ENCODE data around the gene PGAM5. TPM values are rescaled to one million over a fixed set of nuclear protein-coding genes. Genes with fewer than 3 reads are reported as not detected.

Gene PGAM5
- total and polyA plus RNA-seq, 9 of the 15 experiments (the other 6 are each of a cell fraction or from before 2014, with no cell fraction given): 7.4 to 121 (median 69.5) TPM

GRCh38 chr12:132761921-132762583 lies 51.4 kb downstream of the PGAM5 start (continued):
- TF ChIP-seq ZBTB34 (CRISPR knock-in tag; IDR thresholded peaks at IDR 0.05) (no peak), ZNF507 (tag; conservative IDR thresholded peaks at IDR 0.05) (no peak), STAT5B (CRISPR knock-in tag; IDR thresholded peaks at IDR 0.05) (no peak), THRAP3 (IDR thresholded peaks at IDR 0.05; ENCODE audit: borderline replicate concordance) (no peak), XRCC3 (IDR thresholded peaks at IDR 0.05) (no peak), RFX5 (IDR thresholded peaks at IDR 0.05; ENCODE audit: low read depth, low read length) (no peak), BRF1 (IDR thresholded peaks at IDR 0.05; ENCODE audit: borderline replicate concordance, extremely low read depth, insufficient read length) (no peak), GABPB1 (CRISPR knock-in tag; IDR thresholded peaks at IDR 0.05) (no peak; the same call in 1 of the 2 replicates), SMARCA4 (IDR thresholded peaks at IDR 0.05) (peak; percentile 51), E2F5 (CRISPR knock-in tag; IDR thresholded peaks at IDR 0.05) (no peak), KLF13 (tag; IDR thresholded peaks at IDR 0.05; ENCODE audit: borderline replicate concordance, low read depth) (no peak; the same call in 1 of the 2 replicates), DMBX1 (CRISPR knock-in tag; IDR thresholded peaks at IDR 0.05; ENCODE audit: borderline replicate concordance) (no peak), SOX6 (IDR thresholded peaks at IDR 0.05) (peak; percentile 34; the same call in 1 of the 2 replicates), KLF10 (CRISPR knock-in tag; IDR thresholded peaks at IDR 0.05) (no peak), E2F8 (IDR thresholded peaks at IDR 0.05; ENCODE audit: low read depth, partially characterized antibody) (no peak), ZNF311 (CRISPR knock-in tag; IDR thresholded peaks at IDR 0.05) (no peak), ZKSCAN3 (CRISPR knock-in tag; IDR thresholded peaks at IDR 0.05) (no peak), TCF7L2 (IDR thresholded peaks at IDR 0.05; ENCODE audit: low read depth, low read length) (no peak), BHLHE40 (IDR thresholded peaks at IDR 0.05; ENCODE audit: low read length) (no peak), ZNF174 (CRISPR knock-in tag; IDR thresholded peaks at IDR 0.05) (no peak), ZNF274 (IDR thresholded peaks at IDR 0.05; ENCODE audit: borderline replicate concordance, low read depth, low read length) (no peak), NBN (IDR thresholded peaks at IDR 0.05; ENCODE audit: low read depth) (peak; percentile 61; the same call in 1 of the 2 replicates)
- TF ChIP-seq, protein P1, sequence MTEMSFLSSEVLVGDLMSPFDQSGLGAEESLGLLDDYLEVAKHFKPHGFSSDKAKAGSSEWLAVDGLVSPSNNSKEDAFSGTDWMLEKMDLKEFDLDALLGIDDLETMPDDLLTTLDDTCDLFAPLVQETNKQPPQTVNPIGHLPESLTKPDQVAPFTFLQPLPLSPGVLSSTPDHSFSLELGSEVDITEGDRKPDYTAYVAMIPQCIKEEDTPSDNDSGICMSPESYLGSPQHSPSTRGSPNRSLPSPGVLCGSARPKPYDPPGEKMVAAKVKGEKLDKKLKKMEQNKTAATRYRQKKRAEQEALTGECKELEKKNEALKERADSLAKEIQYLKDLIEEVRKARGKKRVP (CRISPR knock-in tag; IDR thresholded peaks at IDR 0.05): no peak
- TF ChIP-seq, protein P2, sequence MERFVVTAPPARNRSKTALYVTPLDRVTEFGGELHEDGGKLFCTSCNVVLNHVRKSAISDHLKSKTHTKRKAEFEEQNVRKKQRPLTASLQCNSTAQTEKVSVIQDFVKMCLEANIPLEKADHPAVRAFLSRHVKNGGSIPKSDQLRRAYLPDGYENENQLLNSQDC (CRISPR knock-in tag; IDR thresholded peaks at IDR 0.05): no peak
